Globus pallidus (tissue), 1 donor: ENCODE data around the gene MVB12B.

Experiments
- DNase-seq: peaks from one replicate; pipeline ENCODE4 v3.0.0-alpha.2; 2015; ENCODE audit warnings: low spot score

The MVB12B gene

DNA sequence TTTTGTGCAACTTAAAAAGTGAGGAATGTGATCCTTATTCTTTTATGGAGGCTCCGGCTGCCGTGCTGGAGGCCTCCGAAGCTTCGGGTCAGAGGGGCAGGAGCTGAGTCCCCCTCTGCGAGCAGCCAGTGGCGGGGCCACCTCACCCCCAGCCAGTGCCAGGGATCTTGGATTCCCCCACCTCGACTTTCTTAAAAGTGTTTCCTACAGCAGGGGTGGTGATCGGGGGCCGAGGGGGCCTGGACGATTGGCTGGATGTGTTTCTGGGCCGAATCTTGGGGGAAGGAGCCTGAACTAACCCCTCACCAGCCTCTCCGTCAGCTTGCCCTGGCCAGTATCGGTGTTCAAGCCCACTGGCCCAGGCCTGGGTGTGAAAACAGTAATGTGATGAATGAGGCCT, 194.9 kb downstream of the MVB12B start:
- no peak for DNase-seq

DNA sequence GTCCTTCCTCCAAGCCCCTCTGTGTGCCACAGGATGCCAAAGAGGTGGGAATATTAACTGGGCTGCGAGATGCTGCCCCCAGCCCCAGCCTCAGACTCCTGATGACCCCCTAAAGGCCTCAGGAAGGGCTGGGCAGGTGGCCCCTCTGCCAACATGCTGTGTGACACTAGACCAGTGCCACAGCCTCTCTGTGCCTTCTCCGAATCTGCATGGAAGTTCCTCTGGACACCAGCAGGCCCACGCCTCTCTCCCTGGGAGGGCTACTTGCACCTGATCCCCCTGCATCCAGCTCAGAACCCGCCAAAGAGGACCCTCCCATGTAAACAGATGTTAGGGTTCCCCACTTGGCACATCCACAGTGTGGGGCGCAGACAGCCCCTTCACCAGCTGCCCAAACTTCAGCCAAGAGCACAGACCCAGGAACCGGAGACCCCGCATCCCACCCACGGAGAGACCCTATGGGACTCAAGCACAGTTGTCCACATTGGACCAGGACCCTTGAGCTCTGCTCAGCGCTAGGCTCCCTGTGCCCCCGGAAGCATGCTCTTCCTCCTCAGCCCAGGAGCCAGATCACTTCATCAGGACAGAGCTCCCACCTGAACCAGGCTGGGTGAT, 195.5 kb downstream of the MVB12B start:
- no peak for DNase-seq

DNA sequence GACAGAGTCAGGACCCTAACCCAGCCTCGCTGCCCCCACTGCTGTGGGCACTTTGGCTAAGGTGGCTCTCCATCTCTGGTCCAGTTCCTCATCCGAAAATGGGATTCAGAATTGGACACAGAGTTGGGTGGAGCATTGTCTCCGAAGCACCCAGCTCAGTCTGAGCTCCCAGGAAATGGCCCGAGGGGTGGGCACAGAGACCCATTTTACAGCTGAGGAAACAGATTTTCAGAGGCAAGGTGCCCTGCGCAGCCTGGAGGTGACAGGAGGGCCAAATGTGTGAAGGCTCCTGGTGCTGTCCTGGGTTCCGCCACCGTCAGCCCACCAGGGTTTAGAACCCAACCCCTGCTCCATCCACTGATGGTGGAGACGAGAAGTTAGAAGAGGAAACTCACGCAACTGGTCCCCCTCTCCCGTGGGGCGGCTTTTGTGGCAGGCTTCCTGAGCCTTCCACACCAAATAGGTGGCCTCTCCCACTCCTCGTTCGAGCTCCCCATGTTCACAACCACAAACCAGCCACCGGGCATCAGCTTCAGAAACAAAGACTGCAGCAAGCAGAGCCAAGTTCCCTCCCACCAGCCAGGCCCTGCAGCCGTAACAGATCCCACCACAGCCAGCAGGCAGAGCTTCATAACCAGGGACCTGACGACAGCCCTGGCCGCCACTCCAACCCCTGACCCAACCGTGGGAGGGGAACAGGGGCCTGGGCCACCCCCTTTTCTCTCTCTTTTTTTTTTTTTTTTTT, 196.2 kb downstream of the MVB12B start:
- no peak for DNase-seq

DNA sequence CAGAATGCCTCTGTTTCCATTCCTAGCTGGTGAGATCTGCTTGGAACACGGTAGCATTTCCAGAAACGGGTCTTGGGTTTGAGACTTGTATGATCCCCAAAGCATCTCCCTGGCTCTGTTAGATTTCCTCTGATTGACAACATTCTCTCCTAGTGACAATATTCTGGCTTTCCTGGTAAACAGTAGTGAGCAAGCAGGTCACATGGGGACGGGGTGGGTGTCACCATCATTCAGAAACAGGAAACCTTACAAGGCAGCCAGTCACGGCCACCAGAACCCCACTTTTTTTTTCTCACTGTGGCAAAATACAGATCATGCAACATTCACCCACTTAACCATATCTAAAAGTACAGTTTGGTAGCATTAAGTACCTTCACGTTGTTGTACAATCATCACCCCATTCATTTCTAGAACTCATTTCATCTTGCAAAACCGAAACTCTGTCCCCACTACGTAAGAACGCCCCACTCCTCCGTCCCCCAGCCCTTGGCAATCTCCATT, 197.0 kb downstream of the MVB12B start:
- DNase-seq: no peak

DNA sequence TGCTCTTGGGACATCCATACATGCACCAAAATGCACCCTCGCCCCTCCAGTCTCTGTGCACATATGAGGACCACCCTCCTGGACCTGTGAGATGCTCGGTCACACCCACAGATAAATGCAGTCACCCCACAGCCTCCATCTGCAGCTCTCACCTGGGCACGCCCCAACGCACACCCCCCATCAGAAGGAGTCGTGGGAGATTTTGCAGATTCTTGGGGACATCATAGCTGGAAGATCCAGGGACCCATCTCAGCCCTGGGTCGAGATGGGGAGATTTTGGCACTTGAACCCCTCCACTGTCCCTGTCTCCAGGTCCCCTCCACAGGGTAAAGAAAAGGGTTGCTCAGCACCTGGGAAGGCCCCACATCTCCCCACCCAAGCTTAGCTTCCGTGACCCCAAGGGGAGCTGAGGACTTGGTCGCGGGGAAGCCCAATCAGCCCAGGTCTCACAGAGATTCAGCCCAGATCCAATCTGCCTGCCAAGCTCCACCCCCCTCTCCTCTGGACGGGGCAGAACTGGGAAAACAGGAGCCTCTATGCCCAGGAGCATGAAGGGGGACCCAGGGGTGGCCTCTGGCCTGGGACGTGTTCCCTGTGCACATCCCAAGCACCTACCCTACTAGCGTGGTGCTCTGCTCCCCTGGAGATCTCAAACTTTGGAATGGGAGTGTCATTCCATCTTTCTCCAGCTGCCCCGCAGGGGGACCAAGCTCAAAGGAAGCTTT, 197.9 kb downstream of the MVB12B start:
- no peak for DNase-seq

DNA sequence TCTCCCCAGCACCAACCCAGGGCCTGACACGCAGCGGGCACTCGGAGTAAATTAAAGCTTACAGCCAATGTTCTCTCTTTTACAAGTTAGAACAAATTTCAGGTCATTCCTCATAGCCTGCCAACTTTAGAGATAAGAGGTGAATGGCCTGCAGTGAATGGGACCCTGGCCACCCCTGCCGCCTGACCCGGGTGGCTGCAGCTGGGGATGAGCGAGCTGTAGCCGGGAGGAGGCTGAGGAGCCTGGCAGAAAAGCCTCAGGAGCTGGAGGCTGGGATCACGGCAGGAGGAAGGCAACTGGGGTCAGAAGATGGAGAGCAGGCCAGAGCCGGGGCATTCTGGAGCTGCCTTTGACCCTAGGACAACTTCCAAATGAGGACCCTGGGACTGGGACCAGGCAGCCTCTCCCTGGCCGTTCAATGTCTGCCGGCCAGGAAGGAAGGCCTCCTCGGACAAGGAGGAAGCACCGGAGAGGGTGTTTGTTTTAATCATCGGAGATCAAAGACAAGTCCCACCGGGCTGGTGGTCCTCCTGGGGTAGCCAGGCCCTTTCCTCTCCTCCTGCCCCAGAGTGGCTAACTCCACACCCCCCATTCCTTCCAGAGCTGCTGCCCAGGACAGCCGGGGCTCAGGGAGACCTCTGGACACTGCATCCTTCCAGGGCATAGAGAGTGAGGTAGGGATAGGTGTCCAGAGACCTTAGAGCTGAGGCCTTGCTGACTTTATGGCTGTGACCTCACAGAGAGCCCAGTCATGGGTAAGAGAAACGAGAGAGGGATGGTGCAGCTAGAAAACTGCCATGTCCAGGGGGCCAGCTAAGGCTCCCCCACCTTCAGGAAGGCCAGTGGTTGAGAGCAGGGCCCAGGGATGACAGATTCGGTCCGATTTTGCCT, 199.8 kb downstream of the MVB12B start:
- no peak for DNase-seq

DNA sequence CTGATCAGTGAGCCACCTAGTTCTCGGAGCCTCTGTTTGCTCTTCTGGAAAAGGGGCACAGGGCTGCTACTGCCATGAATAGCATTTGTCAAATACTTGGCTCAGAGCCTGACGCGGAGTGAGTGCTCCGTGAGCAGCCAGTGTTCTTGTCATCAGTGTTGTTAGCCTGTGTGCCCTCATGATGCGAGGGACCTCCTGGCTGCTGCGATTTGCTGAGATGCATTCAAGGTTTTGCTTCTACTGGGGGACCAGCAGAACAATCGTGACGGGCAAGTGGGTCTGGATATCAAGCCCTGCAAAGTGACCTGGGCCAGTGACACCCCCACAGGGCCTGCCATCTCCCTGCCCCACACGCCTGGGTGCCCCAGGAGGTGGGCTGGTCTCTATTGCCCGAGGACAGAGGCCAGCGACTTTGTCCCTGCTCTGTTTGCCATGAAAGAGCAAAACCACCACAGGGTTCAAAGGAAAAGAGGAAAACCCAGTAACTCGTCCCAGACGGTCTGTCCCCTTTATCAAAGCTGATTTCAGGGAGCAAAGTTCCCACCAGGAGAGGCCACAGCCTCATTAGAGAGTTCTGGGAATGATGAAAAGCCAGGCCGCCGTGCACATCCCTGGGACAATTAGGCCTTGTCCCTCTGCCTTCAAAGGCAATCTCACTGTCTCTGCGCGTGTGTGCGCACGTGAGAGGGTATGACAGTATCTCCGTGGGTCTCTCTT, 200.6 kb downstream of the MVB12B start:
- DNase-seq: no peak

DNA sequence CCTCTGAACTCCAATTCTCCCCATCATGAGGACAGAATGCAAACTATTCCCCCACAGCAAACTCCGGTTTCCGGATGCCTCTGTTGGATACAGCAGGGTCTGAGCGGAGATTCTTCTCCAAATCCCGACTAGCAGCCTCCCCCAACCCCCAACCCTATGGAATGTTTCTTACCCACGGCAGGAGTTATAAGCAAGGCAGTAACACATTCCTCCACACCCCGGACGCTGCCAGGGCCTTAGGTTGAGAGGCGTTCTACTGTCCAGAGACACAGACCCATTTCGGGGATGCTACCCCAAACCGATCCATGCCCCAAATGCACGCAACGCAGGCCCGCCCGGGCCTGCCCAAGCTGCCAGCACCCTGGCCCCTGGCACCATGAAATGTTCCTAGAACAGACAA, 201.5 kb downstream of the MVB12B start:
- DNase-seq: no peak

DNA sequence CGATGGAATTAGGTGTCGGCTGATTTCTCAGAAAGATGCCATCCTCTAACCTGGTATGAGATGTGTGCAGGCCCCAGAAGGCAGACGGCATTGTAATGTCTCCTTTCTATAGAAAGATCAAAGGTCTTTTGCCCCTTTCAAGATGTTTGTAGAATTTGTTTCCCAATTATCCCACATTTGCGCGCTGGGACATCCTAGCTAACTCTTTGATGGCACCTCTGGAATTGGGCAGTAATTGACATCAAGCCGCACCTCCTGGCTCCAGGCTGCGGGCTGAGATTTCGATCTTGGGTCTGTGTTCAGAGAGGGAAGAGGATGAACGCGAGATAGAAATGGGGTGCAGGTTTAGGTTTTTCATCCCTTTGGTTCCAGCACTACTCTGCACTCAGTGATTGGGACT, 202.3 kb downstream of the MVB12B start:
- no peak for DNase-seq

DNA sequence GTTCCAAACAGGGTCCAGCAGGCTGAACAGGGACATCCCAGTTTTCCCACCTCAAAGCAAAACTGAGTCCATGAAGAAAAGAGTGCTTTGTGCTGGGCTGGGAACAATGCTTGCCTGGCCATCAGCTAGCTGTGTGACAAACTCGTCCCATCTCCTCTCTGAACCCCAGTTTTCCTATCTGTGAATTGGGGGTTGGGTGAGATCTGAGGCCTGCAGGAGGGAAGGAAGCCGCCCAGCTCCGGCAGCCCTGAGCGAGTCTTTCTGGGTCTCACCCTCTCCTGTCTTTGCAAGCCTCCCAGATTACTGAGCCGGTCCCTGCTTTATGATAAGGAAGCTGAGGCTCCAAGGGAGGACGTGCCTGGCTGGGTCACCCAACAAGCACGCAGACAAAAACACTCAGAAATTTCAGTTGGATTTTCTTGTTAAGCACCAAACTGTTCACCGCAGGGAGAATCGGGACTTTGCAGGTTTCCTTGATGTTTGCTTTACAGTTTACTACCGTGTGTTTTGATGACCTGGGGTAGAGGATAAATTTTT, 204.5 kb downstream of the MVB12B start:
- DNase-seq: no peak

DNA sequence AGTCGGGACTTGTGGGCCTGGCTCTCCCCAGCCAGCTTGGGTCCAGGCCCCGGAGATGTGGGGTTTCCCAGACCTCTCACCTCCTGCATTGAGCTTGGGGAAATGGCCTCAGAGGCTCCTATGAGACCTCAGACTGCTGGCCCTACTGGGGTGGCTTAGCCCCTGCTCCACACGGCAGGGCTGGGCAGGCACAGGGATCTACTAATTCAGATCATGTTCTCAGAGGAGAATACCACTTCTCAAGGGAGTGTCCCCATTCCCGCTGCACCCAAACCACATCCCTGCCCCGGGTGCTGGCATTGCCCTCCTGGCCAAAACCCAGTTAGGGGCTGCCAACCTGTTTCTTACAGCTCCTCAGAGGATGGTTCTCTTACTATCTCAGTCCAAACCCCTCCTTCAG, 205.0 kb downstream of the MVB12B start:
- no peak for DNase-seq

DNA sequence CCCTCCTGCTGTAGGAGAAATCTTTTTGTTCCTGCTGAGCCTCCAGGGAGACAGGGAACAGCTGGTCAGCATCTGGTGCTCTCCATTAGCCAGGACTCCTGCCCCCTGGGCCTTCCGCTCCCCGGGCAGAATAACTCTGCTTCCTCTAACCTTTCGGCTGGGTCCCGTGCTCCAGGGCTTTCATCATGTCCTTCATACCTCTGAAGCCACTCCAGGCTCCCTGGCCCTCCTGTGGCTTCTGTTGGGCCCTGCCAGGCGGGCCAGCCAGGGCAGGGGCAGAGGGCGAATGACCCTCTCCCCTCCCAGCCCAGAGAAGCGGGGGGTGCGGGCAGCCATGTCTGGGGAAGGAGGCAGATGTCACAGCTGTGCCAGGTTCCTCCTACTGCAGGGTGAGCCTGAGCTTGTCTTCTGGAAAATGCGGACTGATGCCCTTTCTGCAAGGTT, 205.4 kb downstream of the MVB12B start:
- no peak for DNase-seq

DNA sequence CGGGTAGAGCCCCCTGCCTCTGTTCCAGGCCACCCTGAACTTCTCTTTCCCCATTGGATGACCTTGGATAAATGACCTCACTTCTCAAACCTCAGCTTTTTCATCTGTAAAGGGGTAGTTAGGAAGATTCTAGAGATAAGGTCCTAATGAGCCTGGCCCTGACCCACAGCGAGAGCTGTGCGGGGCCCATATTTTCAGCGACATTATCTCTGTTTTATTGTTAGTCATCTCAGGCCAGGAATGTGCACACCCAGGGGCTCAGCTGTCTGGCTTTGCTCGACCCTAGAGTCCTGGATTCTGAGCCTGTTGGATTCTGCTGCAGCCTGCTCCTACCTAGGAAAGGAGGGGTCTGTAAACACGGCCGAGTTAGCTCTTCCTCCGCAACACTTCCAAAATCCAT, 205.9 kb downstream of the MVB12B start:
- no peak for DNase-seq

DNA sequence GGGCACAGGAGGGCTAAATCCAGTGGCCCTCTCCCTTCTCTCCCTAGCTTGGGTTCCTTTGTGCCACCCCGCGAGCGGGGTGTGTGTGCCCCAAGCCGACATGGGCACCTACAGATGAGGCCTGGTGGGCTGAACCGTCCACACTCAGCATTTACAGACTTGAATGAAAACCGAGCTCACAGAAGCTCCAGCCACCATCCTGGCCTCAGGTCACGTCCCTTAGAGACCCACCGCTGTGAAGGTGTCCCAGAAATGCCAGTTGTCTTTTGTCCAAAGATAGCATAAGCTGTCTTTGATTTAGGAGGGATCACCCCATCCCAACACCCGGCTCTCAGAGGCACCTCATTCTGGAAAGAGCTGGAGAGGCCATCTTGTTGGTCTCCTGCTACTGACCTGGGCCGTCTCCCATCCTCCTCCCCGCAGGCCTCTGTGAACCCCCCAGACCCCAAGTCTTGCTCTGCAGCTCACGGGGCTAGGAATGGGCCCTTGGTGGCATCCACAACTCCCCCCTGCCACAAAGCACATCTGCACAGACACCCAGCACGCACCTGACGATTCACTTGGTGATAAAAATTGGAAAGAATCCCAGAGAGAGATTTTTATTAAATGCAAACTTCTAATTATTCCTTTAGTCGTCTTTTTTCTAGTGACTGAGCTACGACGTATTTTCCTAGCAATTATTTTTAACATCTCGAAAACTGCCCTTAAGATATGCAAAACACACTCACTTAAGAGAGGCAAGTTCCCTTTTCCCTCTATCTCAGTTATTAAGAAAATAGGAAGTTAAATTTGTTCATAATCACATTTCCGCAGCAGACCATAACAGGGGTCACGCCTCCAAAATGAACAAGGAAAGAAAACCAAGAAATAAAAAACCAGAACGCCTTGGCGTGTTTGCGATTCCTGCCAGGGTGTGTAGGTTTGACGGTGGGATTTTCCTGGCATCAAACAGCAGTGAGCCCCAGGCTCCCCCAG, 206.6 kb downstream of the MVB12B start:
- DNase-seq: no peak

DNA sequence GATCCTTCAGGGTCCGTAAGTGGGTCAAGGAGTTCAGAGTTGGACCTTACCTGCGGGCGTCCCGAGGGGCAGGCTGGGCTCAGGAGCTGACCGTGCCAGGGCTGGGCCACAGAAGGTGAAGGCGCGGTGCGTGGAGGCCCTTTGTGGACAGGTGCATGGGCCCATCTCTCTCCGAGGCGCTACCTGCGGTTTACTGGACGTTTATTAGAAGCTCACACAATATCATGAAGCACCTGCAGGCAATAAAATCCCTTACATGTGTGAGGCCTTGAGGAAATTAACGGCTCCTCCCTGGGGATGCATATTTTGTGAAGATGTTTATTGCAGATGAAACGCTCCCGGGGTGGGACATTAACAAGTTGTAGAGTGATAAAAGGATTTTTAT, 207.3 kb downstream of the MVB12B start:
- DNase-seq: no peak

DNA sequence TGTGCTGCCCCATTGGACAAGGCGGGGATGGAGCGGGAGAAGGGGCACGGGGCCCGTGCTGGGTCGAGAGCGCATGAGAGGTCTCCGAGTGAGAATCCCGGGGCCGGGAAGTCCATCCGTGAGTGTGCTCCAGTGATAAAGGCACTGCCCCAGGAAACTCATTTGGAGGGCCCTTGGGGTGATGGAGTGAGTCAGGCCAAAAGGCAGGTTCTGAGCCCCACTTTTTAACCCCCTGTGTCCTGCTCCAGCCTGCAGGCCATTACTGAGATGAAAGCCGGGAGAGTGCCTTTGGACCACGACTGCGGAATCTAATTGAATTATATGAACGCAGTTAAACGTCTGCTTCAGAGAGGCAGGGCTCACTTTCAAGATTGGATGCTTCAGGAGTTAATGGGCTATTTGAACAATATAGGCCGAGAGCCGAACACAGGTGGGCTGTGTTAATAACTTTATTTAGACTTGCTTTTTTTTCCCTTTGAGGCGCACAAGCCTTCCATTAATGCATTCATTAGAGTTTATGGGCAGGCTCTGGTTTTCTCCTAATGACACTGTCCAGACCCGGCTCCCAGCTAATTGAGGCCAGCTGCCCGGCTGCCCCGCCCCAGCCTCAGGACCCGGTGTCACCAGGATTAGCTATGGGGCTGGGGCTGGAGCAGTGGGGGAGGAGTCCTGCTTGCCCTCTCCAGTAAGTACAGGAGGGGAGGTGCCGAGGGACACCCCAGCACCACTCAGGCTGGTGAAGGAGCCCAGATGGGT, 208.0 kb downstream of the MVB12B start:
- DNase-seq: no peak

DNA sequence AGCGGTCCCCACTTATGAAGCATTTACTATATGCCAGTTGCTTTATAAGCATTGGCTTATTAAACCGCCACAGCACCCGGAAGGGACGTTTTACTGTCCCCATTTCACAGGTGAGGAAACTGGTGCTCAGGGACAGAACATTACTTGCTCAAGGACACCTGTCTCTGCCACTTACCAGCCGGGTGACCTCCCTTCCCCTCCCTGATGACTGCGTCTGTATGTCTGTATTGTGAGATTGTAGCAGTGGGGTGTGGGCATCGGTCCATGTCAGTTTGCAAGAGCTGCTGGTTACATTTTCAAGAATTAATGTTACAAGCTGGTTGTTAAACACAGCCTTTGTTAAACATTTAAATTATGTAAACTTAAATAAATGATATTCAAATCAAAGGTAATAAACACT, 209.5 kb downstream of the MVB12B start:
- no peak for DNase-seq

DNA sequence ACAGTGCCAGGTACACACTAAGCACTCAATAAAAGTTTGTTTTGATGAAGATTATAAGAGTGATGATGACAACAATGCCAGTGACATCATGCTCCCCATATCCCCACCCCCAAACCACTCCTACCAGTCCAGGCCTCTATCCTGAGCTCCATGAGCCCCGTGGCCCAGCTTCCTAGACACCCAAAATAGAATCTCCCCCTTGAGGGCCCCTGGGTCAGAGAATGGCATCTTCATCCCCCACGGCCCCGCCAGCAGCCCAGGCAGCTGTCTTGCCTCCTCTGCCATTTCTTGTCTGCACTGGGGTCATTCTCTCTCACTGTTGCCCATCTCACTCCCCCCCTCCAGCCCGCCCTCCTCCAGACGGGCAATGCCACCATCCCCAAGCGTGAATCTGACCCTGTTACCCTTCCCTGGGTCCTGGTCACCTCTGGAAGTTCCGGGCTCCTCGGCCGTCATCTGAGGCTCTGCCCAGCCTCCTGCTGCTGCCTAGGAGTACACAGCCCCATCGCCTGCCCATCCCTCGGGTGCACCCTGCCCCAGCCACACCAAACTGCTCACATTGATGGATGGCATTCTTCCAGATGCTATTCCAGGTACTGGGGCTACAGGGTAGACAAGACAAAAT, 210.3 kb downstream of the MVB12B start:
- DNase-seq: no peak

DNA sequence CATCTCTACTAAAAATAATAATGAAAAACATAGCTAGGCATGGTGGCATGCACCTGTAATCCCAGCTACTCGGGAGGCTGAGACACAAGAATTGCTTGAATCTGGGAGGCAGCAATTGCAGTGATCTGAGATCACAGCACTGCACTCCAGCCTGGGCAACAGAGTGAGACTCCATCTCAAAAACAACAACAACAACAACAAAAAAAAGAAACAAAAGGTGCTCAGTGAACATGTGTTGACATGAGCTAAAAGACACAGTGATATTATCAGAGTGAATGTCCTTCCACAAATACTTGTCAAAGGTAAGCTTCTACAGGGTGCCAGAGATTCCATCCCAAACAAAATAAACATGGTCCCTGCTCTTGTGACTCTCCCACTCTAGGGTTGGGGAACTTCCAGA, 211.9 kb downstream of the MVB12B start:
- no peak for DNase-seq
